DOHH2 (cell line): Measurements from ENCODE around the gene CYP4B1.

Experiments used
- CTCF ChIP-seq: fragments of 200-600 bp; sonication (generic); IDR thresholded peaks from one replicate; pipeline ENCODE4 v1.5.1; 2014; ENCODE audit warnings: antibody characterized with exemption, mild to moderate bottlenecking, low read depth, low read length; ENCODE audit not compliant: poor library complexity, severe bottlenecking
- EZH2phosphoT487 ChIP-seq: fragments of 200-600 bp; sonication (generic); IDR thresholded peaks from 2 replicates; pipeline ENCODE4 v1.6.1; 2017; ENCODE audit warnings: borderline replicate concordance, mild to moderate bottlenecking, antibody characterized with exemption, low read length, moderate library complexity, mixed read lengths

- TF ChIP-seq CTCF (no peak), EZH2phosphoT487 (no peak)
These were observed 40.8 kb upstream of the CYP4B1 start for GRCh38 chr1:46757956-46758528.
